MM.1S (cell line): ENCODE measurements around the gene RAPGEF4.

Source experiments
- EZH2 ChIP-seq: fragments of 300-600 bp; sonication (generic); optimal IDR thresholded peaks from 2 replicates; pipeline ENCODE3; 2017; ENCODE audit warnings: low read depth, mild to moderate bottlenecking, antibody characterized with exemption, low read length, mixed read lengths
- EZH2phosphoT487 ChIP-seq: fragments of 300-600 bp; sonication (generic); IDR thresholded peaks from 2 replicates; pipeline ENCODE4 v1.6.1; 2018; ENCODE audit warnings: antibody characterized with exemption, low read length
- TF ChIP-seq, protein P1 (sequence below): fragments of 300-600 bp; sonication (generic); IDR thresholded peaks from 2 replicates; pipeline ENCODE4 v1.5.1; 2016; ENCODE audit warnings: antibody characterized with exemption, low read length, mixed read lengths

DNA sequence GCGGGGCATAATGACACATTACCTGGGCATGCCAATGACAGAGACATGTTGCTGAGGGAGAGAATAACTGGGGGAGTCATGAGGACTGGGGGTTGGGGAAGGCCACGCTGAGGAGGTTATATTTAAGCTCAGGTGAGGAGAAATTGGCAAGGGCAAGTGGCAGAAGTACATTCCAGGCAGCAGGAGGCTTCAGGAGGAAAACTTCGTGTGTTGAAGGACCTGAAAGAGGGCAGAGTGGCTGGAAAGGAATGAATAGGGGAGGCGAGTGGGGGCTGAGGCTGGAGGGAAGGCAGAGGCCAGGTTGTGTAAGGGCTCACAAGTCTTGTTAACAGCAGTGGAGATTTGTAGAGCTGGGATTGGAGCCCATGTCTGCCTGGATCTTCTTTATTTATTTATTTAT is 166.3 kb downstream of the RAPGEF4 start:
- no peak for TF ChIP-seq EZH2
- TF ChIP-seq, protein P1, sequence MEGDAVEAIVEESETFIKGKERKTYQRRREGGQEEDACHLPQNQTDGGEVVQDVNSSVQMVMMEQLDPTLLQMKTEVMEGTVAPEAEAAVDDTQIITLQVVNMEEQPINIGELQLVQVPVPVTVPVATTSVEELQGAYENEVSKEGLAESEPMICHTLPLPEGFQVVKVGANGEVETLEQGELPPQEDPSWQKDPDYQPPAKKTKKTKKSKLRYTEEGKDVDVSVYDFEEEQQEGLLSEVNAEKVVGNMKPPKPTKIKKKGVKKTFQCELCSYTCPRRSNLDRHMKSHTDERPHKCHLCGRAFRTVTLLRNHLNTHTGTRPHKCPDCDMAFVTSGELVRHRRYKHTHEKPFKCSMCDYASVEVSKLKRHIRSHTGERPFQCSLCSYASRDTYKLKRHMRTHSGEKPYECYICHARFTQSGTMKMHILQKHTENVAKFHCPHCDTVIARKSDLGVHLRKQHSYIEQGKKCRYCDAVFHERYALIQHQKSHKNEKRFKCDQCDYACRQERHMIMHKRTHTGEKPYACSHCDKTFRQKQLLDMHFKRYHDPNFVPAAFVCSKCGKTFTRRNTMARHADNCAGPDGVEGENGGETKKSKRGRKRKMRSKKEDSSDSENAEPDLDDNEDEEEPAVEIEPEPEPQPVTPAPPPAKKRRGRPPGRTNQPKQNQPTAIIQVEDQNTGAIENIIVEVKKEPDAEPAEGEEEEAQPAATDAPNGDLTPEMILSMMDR, result no peak
- no peak for TF ChIP-seq EZH2phosphoT487
